Brain pericyte (primary cell): ENCODE results near the gene ARHGEF37.

ENCODE experiments used
- DNase-seq: peaks from one replicate; pipeline ENCODE4 v3.0.0-alpha.2; 2012; ENCODE audit warnings: low read depth, low spot score

ARHGEF37 gene

DNA sequence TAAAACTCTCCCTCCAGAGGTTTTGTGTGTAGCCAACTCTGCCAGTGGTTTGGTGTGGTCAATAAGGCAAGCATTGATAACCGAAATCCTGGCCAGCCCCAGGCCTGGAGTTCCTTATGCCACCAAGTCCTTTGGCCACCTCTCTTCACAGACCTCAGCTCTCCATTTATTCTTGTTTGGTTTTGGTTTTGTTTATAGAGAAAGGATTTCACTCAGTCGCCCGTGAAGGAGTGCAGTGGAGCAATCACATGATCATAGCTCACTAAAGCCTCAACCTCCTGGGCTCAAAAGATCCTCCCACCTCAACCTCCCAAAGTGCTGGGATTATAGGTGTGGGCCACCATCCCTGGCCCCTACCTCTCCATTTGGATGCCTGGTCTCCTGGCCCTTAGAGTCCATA is 93.4 kb downstream of the ARHGEF37 start:
- no peak for DNase-seq

DNA sequence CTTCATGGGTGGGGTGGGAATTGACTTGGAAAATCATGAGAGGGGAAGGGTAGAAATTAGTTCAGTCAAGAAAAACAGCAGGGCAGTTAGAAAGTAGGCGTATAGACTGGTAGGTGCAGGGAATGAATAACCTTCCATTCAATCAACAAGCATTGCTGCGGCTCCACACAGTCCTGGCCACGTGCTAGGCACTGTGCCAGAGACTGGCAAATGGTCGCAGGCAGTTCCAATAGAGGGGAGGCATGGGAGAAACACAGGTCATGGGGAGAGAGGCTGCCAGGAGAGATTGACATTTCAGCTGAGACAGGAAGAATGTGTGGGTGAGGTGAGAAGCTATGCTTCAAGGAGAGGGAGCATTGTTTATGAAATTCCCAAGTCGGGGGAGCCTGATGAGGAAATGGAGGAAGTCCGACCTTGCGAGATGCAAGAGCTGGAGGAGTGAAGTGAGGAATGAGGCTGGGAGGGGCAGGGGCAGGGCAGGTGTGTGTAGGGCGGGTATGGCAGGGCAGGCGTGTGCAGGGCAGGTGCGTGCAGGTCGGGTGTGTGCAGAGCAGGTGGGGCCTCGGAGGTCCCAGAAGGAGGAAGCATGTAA is 94.4 kb downstream of the ARHGEF37 start:
- DNase-seq = no peak

DNA sequence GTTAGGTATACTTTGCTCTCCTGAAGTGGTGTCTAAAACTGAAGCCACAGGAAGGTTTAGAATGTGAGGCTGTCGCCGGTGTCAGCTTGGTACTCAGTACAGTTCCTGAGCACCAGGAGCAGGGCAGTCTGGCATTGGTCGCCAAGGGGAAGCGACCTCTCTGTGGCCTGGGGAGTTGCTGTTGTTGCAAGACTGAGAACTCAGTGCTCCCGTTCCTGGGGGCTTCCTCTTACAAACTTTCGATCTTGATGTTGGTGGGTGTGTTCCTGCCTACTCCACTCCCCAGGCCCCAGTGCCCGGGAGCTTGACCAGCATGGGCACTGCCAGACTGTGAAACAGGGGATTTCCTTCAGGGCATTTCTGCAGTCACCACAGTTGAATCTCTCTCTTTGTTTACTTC is 96.4 kb downstream of the ARHGEF37 start:
- no peak for DNase-seq

DNA sequence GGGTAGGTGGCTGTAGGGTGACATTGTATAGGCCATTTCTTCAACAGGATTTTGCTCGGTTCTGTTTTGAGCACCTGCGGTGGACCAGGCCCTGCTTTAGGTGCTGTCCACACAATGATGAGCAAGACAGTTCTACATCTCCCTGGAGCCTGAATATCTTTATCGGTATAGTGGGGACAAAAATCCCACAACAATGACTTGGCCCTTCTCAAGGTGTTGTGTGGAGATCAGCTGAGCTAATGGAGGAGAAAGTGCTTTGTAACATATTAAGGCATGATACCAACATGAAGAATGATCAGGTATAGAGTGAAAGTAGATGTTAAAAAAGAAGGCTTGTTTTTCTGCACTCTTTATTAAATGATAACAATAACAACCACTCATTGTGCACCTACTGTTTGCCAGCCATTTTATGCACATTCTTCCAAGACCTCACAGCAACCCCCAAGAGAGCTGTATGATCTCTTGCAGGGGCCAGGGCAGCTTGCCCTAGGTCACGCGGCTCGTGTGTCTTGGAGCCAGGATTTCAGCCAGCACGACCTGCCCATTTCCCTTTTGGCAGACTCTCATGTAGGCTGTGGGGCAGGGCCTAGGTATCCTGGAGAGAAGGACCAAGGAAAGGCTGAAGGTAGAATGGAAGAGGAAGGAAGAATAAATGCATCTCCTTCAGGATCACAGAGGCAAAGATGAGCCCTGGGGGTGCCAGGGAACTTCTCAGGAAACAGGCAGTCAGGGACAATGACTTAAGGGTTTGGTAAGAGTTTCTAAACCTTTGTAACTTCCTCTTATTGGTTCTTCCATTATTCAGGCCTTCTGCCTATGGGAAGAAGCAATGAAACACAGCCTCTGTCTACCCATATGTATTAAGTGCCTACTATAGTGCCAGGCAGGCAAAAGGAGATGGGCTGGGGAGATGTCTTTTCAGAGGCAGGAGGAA is 98.8 kb downstream of the ARHGEF37 start:
- no peak for DNase-seq

DNA sequence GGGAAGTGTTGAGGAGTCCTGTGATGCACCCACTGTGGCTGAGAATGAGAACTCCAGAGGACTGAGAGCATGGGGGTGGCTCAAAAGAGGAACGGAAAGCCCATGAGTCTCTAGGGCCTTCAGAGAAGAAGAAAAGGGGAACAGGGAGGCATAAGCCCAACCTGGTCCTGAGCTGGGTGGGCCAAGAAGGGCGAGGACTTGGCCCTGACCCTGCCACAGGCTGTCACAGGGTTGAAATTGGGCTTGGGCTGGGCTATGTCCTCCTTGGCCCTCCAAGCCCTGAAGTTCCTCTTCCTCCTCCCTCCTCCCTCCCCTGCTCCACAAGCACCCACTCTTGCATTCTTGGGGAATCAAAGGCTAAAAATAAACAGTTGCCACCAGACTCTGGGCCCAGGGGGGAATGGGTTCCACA is 99.5 kb downstream of the ARHGEF37 start:
- DNase-seq = no peak

DNA sequence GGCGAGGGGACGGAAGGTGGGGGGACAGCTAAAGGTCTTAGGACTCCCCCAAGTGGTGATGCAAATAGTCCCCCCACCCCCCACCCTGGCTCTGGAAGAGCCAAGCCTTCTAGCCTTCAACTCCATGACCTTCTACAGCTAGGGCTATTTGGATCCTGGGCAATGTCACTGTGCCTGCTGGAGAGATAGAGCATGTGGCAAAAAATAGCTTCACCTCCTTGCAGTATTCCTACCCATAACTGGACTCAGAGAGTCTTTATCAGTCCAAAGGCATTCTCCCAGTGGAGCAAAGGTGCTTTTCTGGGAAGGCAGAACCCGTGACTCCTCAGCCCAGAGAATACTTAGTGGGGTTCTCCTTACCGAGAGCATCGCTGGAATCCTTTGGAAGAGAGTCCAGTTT is 100.0 kb downstream of the ARHGEF37 start:
- no peak for DNase-seq

DNA sequence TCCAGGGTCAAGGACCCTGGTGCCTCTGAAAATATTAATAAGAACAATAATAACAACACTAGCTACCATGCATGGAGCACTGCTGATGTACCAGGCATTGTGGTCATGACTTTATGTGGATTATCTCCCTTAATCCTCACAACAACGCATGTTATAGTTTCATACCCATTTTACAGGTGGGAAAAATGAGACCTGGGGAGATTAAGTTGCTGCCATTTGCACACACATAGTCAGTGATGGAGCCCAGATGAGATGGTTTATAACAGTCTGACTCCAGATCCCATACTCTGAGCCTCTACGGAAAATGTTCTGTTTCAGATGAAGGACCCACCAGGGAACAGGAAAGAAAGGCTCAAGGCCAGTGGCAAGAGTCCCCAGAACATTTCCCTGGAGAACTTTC is 100.6 kb downstream of the ARHGEF37 start:
- no peak for DNase-seq

DNA sequence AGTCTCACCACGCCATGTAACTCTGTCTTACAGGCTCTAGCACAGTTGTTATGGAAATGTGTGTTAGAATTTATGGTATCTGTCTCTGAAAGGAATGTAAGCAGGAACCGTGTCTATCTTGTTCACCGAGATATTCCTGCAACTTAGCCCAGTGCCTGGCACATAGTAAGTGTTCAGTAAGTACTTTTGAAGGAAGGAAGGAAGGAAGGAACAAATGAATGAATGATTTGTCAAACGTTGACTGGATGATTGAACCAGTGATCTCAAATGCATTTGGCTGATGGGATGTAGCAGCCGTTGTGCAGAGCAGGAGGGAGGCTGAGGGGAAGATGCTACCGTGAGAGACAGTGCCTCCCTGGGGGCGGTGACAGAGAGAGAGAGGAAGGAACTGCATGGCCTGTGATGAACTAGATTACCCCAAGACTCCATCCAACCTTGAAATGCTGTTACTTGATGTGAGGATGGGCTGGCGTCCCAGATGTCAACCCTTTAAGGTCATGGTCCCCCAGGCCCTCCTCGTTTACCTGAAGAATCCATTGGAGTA is 101.3 kb downstream of the ARHGEF37 start:
- DNase-seq = no peak

DNA sequence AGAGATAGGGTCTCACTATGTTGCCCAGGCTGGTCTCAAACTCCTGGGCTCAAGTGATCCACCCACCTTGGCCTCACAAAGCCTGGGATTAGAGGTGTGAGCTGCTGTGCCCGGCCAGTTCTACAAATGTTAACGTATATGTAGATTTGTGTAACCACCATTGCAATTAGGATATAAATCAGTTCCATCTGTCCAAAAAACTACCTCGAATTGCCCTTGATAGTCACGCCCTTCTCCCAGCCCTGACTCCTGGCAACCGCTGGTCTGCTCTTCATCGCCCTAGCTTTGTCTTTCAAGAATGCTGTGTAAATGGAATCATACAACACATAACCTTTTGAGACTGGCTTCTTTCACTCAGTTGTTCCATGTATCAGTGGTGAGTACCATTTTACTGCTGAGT is 102.7 kb downstream of the ARHGEF37 start:
- DNase-seq = no peak

DNA sequence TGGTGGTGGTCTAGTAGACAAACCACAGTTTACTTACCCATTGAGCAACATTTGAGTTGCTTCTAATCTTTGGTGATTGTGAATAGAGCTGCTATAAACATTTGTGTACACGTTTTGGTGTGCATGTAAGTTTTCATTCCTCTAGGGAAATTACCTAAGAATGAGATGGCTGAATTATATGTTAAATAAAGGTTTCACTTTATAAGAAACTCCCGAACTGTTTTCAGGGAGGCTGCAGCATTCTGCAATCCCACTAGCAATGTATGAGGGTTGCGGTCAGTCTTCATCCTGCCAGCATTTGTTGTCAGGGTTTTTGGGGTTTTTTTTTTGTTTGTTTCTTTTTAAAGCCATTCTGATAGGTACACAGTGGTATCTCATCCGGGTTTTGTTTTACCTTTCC is 103.1 kb downstream of the ARHGEF37 start:
- DNase-seq = no peak
